CD4-positive, alpha-beta T cell treated with Interferon gamma for 1 hour (primary cell): Measurements from ENCODE around the gene SLC29A4.
"Not testable (repeated sequence)": the region's sequence is repeated elsewhere in the genome, so short reads cannot be mapped to it uniquely, and the experiment has no call there.

Source experiments
- DNase-seq: peaks from one replicate; pipeline ENCODE4 v3.0.0-alpha.2; 2020

The SLC29A4 gene

GRCh38 chr7:5274985-5275431 lies 7.7 kb upstream of the SLC29A4 start:
- not testable (repeated sequence) for DNase-seq

- DNase-seq, result not testable (repeated sequence)
Measured at GRCh38 chr7:5275510-5275909, 7.2 kb upstream of the SLC29A4 start.

GRCh38 chr7:5276123-5276522 lies 6.6 kb upstream of the SLC29A4 start:
- DNase-seq, result not testable (repeated sequence)

- DNase-seq, result no peak
Measured at GRCh38 chr7:5276611-5277010, 6.1 kb upstream of the SLC29A4 start.

GRCh38 chr7:5278766-5279165 lies 4.0 kb upstream of the SLC29A4 start:
- DNase-seq, result no peak

GRCh38 chr7:5279734-5280133 lies 3.0 kb upstream of the SLC29A4 start:
- no peak for DNase-seq

GRCh38 chr7:5281598-5282500 lies 894 bp upstream of the SLC29A4 start:
- DNase-seq, result not testable (repeated sequence)

- no peak for DNase-seq
Measured at GRCh38 chr7:5283421-5284303, 919 bp downstream of the SLC29A4 start.

GRCh38 chr7:5284304-5285281 lies 1.9 kb downstream of the SLC29A4 start:
- no peak for DNase-seq

GRCh38 chr7:5286933-5287332 lies 4.2 kb downstream of the SLC29A4 start:
- no peak for DNase-seq

- DNase-seq, result not testable (repeated sequence)
Measured at GRCh38 chr7:5287373-5287772, 4.6 kb downstream of the SLC29A4 start.

GRCh38 chr7:5287802-5288201 lies 5.1 kb downstream of the SLC29A4 start:
- no peak for DNase-seq

GRCh38 chr7:5288560-5288959 lies 5.8 kb downstream of the SLC29A4 start:
- DNase-seq, result not testable (repeated sequence)

GRCh38 chr7:5289355-5289754 lies 6.6 kb downstream of the SLC29A4 start:
- DNase-seq, result no peak

- DNase-seq, result no peak
Measured at GRCh38 chr7:5291301-5291700, 8.6 kb downstream of the SLC29A4 start.

- DNase-seq, result not testable (repeated sequence)
Measured at GRCh38 chr7:5291711-5292335, 9.1 kb downstream of the SLC29A4 start.

- no peak for DNase-seq
Measured at GRCh38 chr7:5294169-5294987, 11.6 kb downstream of the SLC29A4 start.

- no peak for DNase-seq
Measured at GRCh38 chr7:5295039-5296014, 12.6 kb downstream of the SLC29A4 start.

- DNase-seq, result peak; percentile 16
Measured at GRCh38 chr7:5296015-5296610, 13.4 kb downstream of the SLC29A4 start.
